Endodermal cell (in vitro differentiated cells): Measurements from ENCODE around the gene SLC6A13. TPM values are rescaled to one million over a fixed set of nuclear protein-coding genes. Genes with fewer than 3 reads are reported as not detected.

Experiments
- DNase-seq: peaks from one replicate; pipeline ENCODE4 v3.0.0-alpha.2; 2017
- H3K27ac ChIP-seq: 2 replicates; pipeline ENCODE4 v1.5.1; 2013; ENCODE audit warnings: mild to moderate bottlenecking, low read depth, low read length, moderate library complexity
- H3K27me3 ChIP-seq: 2 replicates; pipeline ENCODE4 v1.6.1; 2013; ENCODE audit warnings: mild to moderate bottlenecking, low read length, moderate library complexity; ENCODE audit not compliant: insufficient read depth, control insufficient read depth, poor library complexity, severe bottlenecking
- H3K36me3 ChIP-seq: 2 replicates; pipeline ENCODE4 v1.7.0; 2013; ENCODE audit warnings: mild to moderate bottlenecking, low read length, moderate library complexity; ENCODE audit not compliant: control insufficient read depth, insufficient read depth
- H3K4me1 ChIP-seq: one replicate; pipeline ENCODE4 v1.7.0; 2013; ENCODE audit warnings: low read length; ENCODE audit not compliant: control insufficient read depth, insufficient read depth
- H3K4me3 ChIP-seq: 2 replicates; pipeline ENCODE4 v1.5.1; 2013; ENCODE audit warnings: mild to moderate bottlenecking, low read length, moderate library complexity
- H3K9ac ChIP-seq: 2 replicates; pipeline ENCODE4 v1.6.1; 2013; ENCODE audit warnings: mild to moderate bottlenecking, low read length, moderate library complexity; ENCODE audit not compliant: poor library complexity, severe bottlenecking; ENCODE audit errors: extremely low read depth
- H3K9me3 ChIP-seq: 2 replicates; pipeline ENCODE4 v1.6.1; 2013; ENCODE audit warnings: mild to moderate bottlenecking, low read length, moderate library complexity; ENCODE audit not compliant: control insufficient read depth
- H3K27ac Mint-ChIP-seq: 2 replicates; pipeline ENCODE4 v1.8.0; 2020; ENCODE audit warnings: mixed read lengths
- H3K27me3 Mint-ChIP-seq: 2 replicates; pipeline ENCODE4 v1.8.0; 2021; ENCODE audit warnings: mild to moderate bottlenecking, mixed read lengths; ENCODE audit not compliant: insufficient read depth
- H3K36me3 Mint-ChIP-seq: 2 replicates; pipeline ENCODE4 v1.8.0; 2020; ENCODE audit warnings: low read depth, mixed read lengths
- H3K4me1 Mint-ChIP-seq: 2 replicates; pipeline ENCODE4 v1.8.0; 2020; ENCODE audit warnings: mixed read lengths
- H3K4me3 Mint-ChIP-seq: 2 replicates; pipeline ENCODE4 v1.8.0; 2020; ENCODE audit warnings: mild to moderate bottlenecking, moderate library complexity, mixed read lengths
- H3K9me3 Mint-ChIP-seq: 2 replicates; pipeline ENCODE4 v1.8.0; 2020; ENCODE audit warnings: mild to moderate bottlenecking, mixed read lengths
- CTCF ChIP-seq: fragments of 200-600 bp; sonication (generic); conservative IDR thresholded peaks from 2 replicates; pipeline ENCODE4 v1.5.0; 2021; ENCODE audit warnings: antibody characterized with exemption, mild to moderate bottlenecking
- WGBS, 2 experiments: methylation state at CpG; one replicate each; pipeline versions ENCODE4 v1.1.5 to v1.1.7; 2013; ENCODE audit warnings: missing lambda C conversion rate in 2 of 2, mixed read lengths in 1 of 2; ENCODE audit not compliant: insufficient coverage in 1 of 2, insufficient read length in 1 of 2; 5-methylcytosine and 5-hydroxymethylcytosine counted together
- total RNA-seq, 2 donors: library from RNA; stranded (reverse); fragmentation: NEBNext Ultra II Directional in 1 of 2; extraction: Animal tissue kit (Norgen Biotek cat#: 25700) in 1 of 2; gene quantifications; 2 replicates in 1 of 2; 3 replicates in 1 of 2; pipeline ENCODE4 v1.2.1, GENCODE V29; 2021

The SLC6A13 gene
- total RNA-seq, 2 donors from 2014 or later = 1.1 to 2.4 TPM

- Mint-ChIP-seq H3K9me3 (peaks cover 15% of the 10 kb centered on the region), H3K4me1 (no peaks in the 10 kb centered on the region), H3K4me3 (no peak overlapping the region), H3K27ac (peak overlapping the region; percentile 37), H3K36me3 (peaks cover 88% of the 10 kb centered on the region), H3K27me3 (no peaks in the 10 kb centered on the region)
- Histone ChIP-seq H3K27ac (no peak overlapping the region), H3K4me1 (no peaks in the 10 kb centered on the region), H3K9ac (no peak overlapping the region), H3K27me3 (no peaks in the 10 kb centered on the region), H3K9me3 (no peaks in the 10 kb centered on the region), H3K4me3 (no peak overlapping the region), H3K36me3 (peaks cover 65% of the 10 kb centered on the region)
- TF ChIP-seq CTCF = no peak
- 100% methylated on average over 1 of the region's 1 CpG; no CpG with 5 or more reads in 1 of the 2 experiments for WGBS, 2 experiments
- DNase-seq = no peak
Measured at GRCh38 chr12:295132-295531, 32.5 kb upstream of the SLC6A13 start.

- no peak for TF ChIP-seq CTCF
- Mint-ChIP-seq H3K27me3 (no peaks in the 10 kb centered on the region), H3K4me1 (no peaks in the 10 kb centered on the region), H3K27ac (no peak overlapping the region), H3K9me3 (no peaks in the 10 kb centered on the region), H3K4me3 (no peak overlapping the region), H3K36me3 (peaks cover 83% of the 10 kb centered on the region)
- no peaks in the 10 kb centered on the region for H3K4me1 ChIP-seq
- H3K27me3 ChIP-seq = no peaks in the 10 kb centered on the region
- H3K27ac ChIP-seq = no peak overlapping the region
- H3K9me3 ChIP-seq = peaks cover 7% of the 10 kb centered on the region
- H3K36me3 ChIP-seq = peaks cover 75% of the 10 kb centered on the region
- WGBS, 2 experiments = 92 to 98% methylated on average over 5 of the region's 5 CpGs
- no peak overlapping the region for H3K4me3 ChIP-seq
- DNase-seq = no peak
- H3K9ac ChIP-seq = no peak overlapping the region
Measured at GRCh38 chr12:293199-293598, 30.6 kb upstream of the SLC6A13 start.

- no peaks in the 10 kb centered on the region for H3K4me1 Mint-ChIP-seq
- no peaks in the 10 kb centered on the region for H3K4me1 ChIP-seq
- H3K27me3 ChIP-seq = no peaks in the 10 kb centered on the region
- TF ChIP-seq CTCF = no peak
- no peaks in the 10 kb centered on the region for H3K9me3 Mint-ChIP-seq
- no peak for DNase-seq
- no peak overlapping the region for H3K27ac Mint-ChIP-seq
- H3K36me3 Mint-ChIP-seq = peaks cover 86% of the 10 kb centered on the region
- no peaks in the 10 kb centered on the region for H3K27me3 Mint-ChIP-seq
- 92 to 100% methylated on average over 1 of the region's 1 CpG for WGBS, 2 experiments
- no peak overlapping the region for H3K27ac ChIP-seq
- H3K9ac ChIP-seq = no peak overlapping the region
- peaks cover 7% of the 10 kb centered on the region for H3K9me3 ChIP-seq
- H3K4me3 Mint-ChIP-seq = no peak overlapping the region
- H3K36me3 ChIP-seq = peaks cover 79% of the 10 kb centered on the region
- H3K4me3 ChIP-seq = no peak overlapping the region
Measured at GRCh38 chr12:292186-292585, 29.6 kb upstream of the SLC6A13 start.
